MM.1S (cell line): ENCODE data around the gene GHSR.

ENCODE experiments used
- EZH2 ChIP-seq: fragments of 300-600 bp; sonication (generic); optimal IDR thresholded peaks from 2 replicates; pipeline ENCODE3; 2017; ENCODE audit warnings: low read depth, mild to moderate bottlenecking, antibody characterized with exemption, low read length, mixed read lengths
- EZH2phosphoT487 ChIP-seq: fragments of 300-600 bp; sonication (generic); IDR thresholded peaks from 2 replicates; pipeline ENCODE4 v1.6.1; 2018; ENCODE audit warnings: antibody characterized with exemption, low read length
- TF ChIP-seq, protein P1 (sequence below): fragments of 300-600 bp; sonication (generic); IDR thresholded peaks from 2 replicates; pipeline ENCODE4 v1.5.1; 2016; ENCODE audit warnings: antibody characterized with exemption, low read length, mixed read lengths

DNA sequence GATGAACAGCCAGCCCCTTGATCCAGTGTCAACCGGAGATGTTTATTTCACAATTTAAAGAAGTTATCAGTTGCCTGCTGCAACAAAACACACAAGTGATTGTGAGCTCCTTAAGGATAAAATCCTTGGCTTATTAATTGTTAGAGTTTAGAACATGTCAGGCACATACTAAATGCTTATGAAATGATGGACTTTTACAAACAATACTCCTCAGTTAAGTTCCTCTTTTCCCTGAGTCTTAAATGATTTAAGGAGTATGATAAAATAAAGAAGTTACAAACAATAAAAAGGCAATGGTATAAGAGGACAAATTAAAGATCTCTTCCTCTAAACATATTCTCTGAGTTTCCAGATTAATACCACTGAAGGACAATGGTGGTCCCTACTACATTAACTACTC is 5.7 kb downstream of the GHSR start:
- TF ChIP-seq EZH2phosphoT487 (no peak), EZH2 (no peak)
- TF ChIP-seq, protein P1, sequence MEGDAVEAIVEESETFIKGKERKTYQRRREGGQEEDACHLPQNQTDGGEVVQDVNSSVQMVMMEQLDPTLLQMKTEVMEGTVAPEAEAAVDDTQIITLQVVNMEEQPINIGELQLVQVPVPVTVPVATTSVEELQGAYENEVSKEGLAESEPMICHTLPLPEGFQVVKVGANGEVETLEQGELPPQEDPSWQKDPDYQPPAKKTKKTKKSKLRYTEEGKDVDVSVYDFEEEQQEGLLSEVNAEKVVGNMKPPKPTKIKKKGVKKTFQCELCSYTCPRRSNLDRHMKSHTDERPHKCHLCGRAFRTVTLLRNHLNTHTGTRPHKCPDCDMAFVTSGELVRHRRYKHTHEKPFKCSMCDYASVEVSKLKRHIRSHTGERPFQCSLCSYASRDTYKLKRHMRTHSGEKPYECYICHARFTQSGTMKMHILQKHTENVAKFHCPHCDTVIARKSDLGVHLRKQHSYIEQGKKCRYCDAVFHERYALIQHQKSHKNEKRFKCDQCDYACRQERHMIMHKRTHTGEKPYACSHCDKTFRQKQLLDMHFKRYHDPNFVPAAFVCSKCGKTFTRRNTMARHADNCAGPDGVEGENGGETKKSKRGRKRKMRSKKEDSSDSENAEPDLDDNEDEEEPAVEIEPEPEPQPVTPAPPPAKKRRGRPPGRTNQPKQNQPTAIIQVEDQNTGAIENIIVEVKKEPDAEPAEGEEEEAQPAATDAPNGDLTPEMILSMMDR, result no peak
